ENCODE results near the gene TRMT10C. TPM values are rescaled to one million over a fixed set of nuclear protein-coding genes. Genes with fewer than 3 reads are reported as not detected.

Gene TRMT10C
- total and polyA plus RNA-seq, 9 of the 15 experiments (the other 6 are each of a cell fraction or from before 2014, with no cell fraction given): 48.6 to 106 (median 63.9) TPM

GRCh38 chr3:101573449-101574387, 12.1 kb downstream of the TRMT10C start, which contains the start of gene PCNP (continued):
- TF ChIP-seq ZNF133 (CRISPR knock-in tag; IDR thresholded peaks at IDR 0.05) (no peak), KAT2B (IDR thresholded peaks at IDR 0.05; ENCODE audit: low read depth, low read length) (no peak), MAFG (tag; conservative IDR thresholded peaks at IDR 0.05) (peak; percentile 94), ZZZ3 (IDR thresholded peaks at IDR 0.05) (no peak), XRCC3 (IDR thresholded peaks at IDR 0.05) (no peak), ZNF124 (CRISPR knock-in tag; IDR thresholded peaks at IDR 0.05) (no peak), ZNF609 (CRISPR knock-in tag; IDR thresholded peaks at IDR 0.05; ENCODE audit: borderline replicate concordance) (no peak), CSDE1 (IDR thresholded peaks at IDR 0.05) (no peak), BACH1 (tag; IDR thresholded peaks at IDR 0.05) (peak; percentile 63; the same call in 1 of the 2 replicates), PURB (CRISPR knock-in tag; IDR thresholded peaks at IDR 0.05; ENCODE audit: low read depth) (no peak), MEIS2 (IDR thresholded peaks at IDR 0.05; ENCODE audit: partially characterized antibody) (peak; percentile 62), TCFL5 (CRISPR knock-in tag; conservative IDR thresholded peaks at IDR 0.05) (no peak), ZBTB5 (IDR thresholded peaks at IDR 0.05) (no peak), GTF3C2 (IDR thresholded peaks at IDR 0.05; ENCODE audit: borderline replicate concordance, extremely low read depth, insufficient read length) (no peak), BRD4 (IDR thresholded peaks at IDR 0.05) (no peak), THAP7 (CRISPR knock-in tag; IDR thresholded peaks at IDR 0.05) (no peak)
